Esophagus muscularis mucosa (tissue), 4 donors: ENCODE measurements around the gene PM20D2. TPM values are rescaled to one million over a fixed set of nuclear protein-coding genes. Genes with fewer than 3 reads are reported as not detected.

ENCODE experiments used
- DNase-seq: peaks from one replicate; pipeline ENCODE4 v3.0.0-alpha.2; 2017; ENCODE audit errors: extremely low spot score
- H3K27ac ChIP-seq, 4 donors: fragments of 200-600 bp; sonication (generic); replicated peaks in 1 of 4; 1 replicate in 3 of 4; 2 replicates in 1 of 4; pipeline ENCODE4 v1.5.1; 2016 to 2019; ENCODE audit warnings: mild to moderate bottlenecking in 1 of 4
- H3K27me3 ChIP-seq, 4 donors: fragments of 200-600 bp; sonication (generic); one replicate each; pipeline versions ENCODE4 v1.5.1 to v1.6.0; 2016 to 2019
- H3K36me3 ChIP-seq, 4 donors: fragments of 200-600 bp; sonication (generic); one replicate each; pipeline ENCODE4 v1.5.1; 2016 to 2019
- H3K4me1 ChIP-seq, 4 donors: fragments of 200-600 bp; sonication (generic); one replicate each; pipeline ENCODE4 v1.5.1; 2016 to 2019
- H3K4me3 ChIP-seq, 4 donors: fragments of 200-600 bp; sonication (generic); 1 replicate in 2 of 4; 2 replicates in 2 of 4; pipeline ENCODE4 v1.5.1; 2016 to 2019; ENCODE audit warnings: mild to moderate bottlenecking in 4 of 4, moderate library complexity in 1 of 4
- H3K9me3 ChIP-seq, 4 donors: fragments of 200-600 bp; sonication (generic); 1 replicate in 3 of 4; 2 replicates in 1 of 4; pipeline ENCODE4 v1.5.1; 2016 to 2019
- CTCF ChIP-seq, 3 experiments: fragments of 200-600 bp in 2 of 3; fragments of 450-650 bp in 1 of 3; sonication (generic) in 2 of 3; IDR thresholded peaks; one replicate each; pipeline ENCODE4 v1.5.1; 2017 to 2019; ENCODE audit warnings: antibody characterized with exemption in 3 of 3, mild to moderate bottlenecking in 2 of 3, moderate library complexity in 1 of 3
- EP300 ChIP-seq: sonication (generic); formaldehyde crosslinking; IDR thresholded peaks from one replicate; pipeline ENCODE4 v1.6.1; 2017; ENCODE audit warnings: antibody characterized with exemption
- POLR2A ChIP-seq: fragments of 450-650 bp; IDR thresholded peaks from one replicate; pipeline ENCODE4 v1.6.1; 2017; ENCODE audit warnings: antibody characterized with exemption, moderate library complexity, mild to moderate bottlenecking, low read depth
- POLR2AphosphoS5 ChIP-seq, 2 donors: sonication (generic); formaldehyde crosslinking; IDR thresholded peaks; one replicate each; pipeline ENCODE4 v1.6.1; 2017; ENCODE audit warnings: antibody characterized with exemption in 2 of 2
- WGBS: methylation state at CpG from one replicate; pipeline ENCODE4 v1.1.5; 2018; 5-methylcytosine and 5-hydroxymethylcytosine counted together
- intact Hi-C: fragments of 100-400 bp; cut with DNase I; formaldehyde crosslinking; loops from one replicate; pipeline ENCODE4 v1.15.1; 2023
- total RNA-seq, 4 donors: library from RNA; depleted of rRNA; stranded (reverse); fragments of >200 nt; gene quantifications; one replicate each; pipeline versions ENCODE4 v1.1.0 to v1.2.1, GENCODE V29; 2016

Gene PM20D2
- total RNA-seq, 4 donors from 2014 or later: 14.5 to 27.6 (median 23.7) TPM

- no peaks in the 10 kb centered on the region for H3K9me3 ChIP-seq
- 47% methylated on average over 2 of the region's 2 CpGs for WGBS
- H3K27ac ChIP-seq: peak overlapping the region in 2 of 4 donors; percentile 91 to 96
- no peaks in the 10 kb centered on the region for H3K27me3 ChIP-seq
- H3K4me1 ChIP-seq: peaks cover 4 to 62% (median 40%) of the 10 kb centered on the region in 4 donors
- H3K36me3 ChIP-seq: no peaks in the 10 kb centered on the region
- no peak for DNase-seq
- H3K4me3 ChIP-seq: no peak overlapping the region
- TF ChIP-seq POLR2AphosphoS5 (IDR thresholded peaks at IDR 0.05) (no peak), POLR2A (no peak), CTCF (IDR thresholded peaks at IDR 0.05) (no peak), EP300 (no peak)
- intact Hi-C loops: no loop called here
These were observed 1.4 kb upstream of the PM20D2 start for GRCh38 chr6:89144354-89144906.

- Histone ChIP-seq H3K9me3 (no peaks in the 10 kb centered on the region), H3K36me3 (peaks cover 0 to 4% (median 0%) of the 10 kb centered on the region in 4 donors), H3K4me1 (peaks cover 4 to 53% (median 40%) of the 10 kb centered on the region in 4 donors), H3K4me3 (peak overlapping the region; percentile 74 to 98 (median 84)), H3K27ac (peak overlapping the region; percentile 89 to 96 (median 90)), H3K27me3 (no peaks in the 10 kb centered on the region)
- TF ChIP-seq EP300 (no peak), POLR2AphosphoS5 (IDR thresholded peaks at IDR 0.05) (no peak), POLR2A (no peak), CTCF (IDR thresholded peaks at IDR 0.05) (no peak)
- WGBS: 5% methylated on average over 17 of the region's 17 CpGs
- intact Hi-C loops: no loop called here
- DNase-seq: no peak
These were observed 532 bp upstream of the PM20D2 start for GRCh38 chr6:89145091-89145955.

- Histone ChIP-seq H3K36me3 (peaks cover 0 to 13% (median 2%) of the 10 kb centered on the region in 4 donors), H3K27ac (peak overlapping the region; percentile 89 to 96 (median 90)), H3K9me3 (no peaks in the 10 kb centered on the region), H3K4me3 (peak overlapping the region; percentile 74 to 98 (median 84)), H3K4me1 (peaks cover 4 to 44% (median 32%) of the 10 kb centered on the region in 4 donors), H3K27me3 (no peaks in the 10 kb centered on the region)
- intact Hi-C loops: loop anchor here (2.0 kb wide), 1 partner anchor 66 kb away; the partner anchor contains the start of gene PNRC1
- 31% methylated on average over 24 of the region's 26 CpGs for WGBS
- DNase-seq: no peak
- TF ChIP-seq POLR2A (no peak), CTCF (IDR thresholded peaks at IDR 0.05) (no peak), POLR2AphosphoS5 (IDR thresholded peaks at IDR 0.05) (peak in 1 of 2 donors; percentile 6), EP300 (no peak)
These were observed 1.2 kb downstream of the PM20D2 start for GRCh38 chr6:89146718-89147700.

- TF ChIP-seq POLR2A: no peak
- no peak for TF ChIP-seq POLR2AphosphoS5 (IDR thresholded peaks at IDR 0.05)
- no peak for TF ChIP-seq CTCF (IDR thresholded peaks at IDR 0.05)
- TF ChIP-seq EP300: no peak
- H3K4me3 ChIP-seq: no peak overlapping the region
- peaks cover 4 to 47% (median 32%) of the 10 kb centered on the region in 4 donors for H3K4me1 ChIP-seq
- 83% methylated on average over 17 of the region's 17 CpGs for WGBS
- DNase-seq: no peak
- intact Hi-C loops: no loop called here
- H3K9me3 ChIP-seq: no peaks in the 10 kb centered on the region
- H3K27ac ChIP-seq: peak overlapping the region; percentile 37 to 96 (median 90)
- peaks cover 0 to 15% (median 3%) of the 10 kb centered on the region in 4 donors for H3K36me3 ChIP-seq
- H3K27me3 ChIP-seq: no peaks in the 10 kb centered on the region
These were observed 2.3 kb downstream of the PM20D2 start for GRCh38 chr6:89148016-89148750.
